HG03175 (cell line): Measurements from ENCODE around the gene HLA-DMB.

Experiments
- ATAC-seq: cut with Tn5 transposase; IDR thresholded peaks from one replicate; pipeline ENCODE4 v1.9.1; 2021; ENCODE audit warnings: mild to moderate bottlenecking, moderate library complexity; ENCODE audit not compliant: unreplicated experiment

Gene HLA-DMB

DNA sequence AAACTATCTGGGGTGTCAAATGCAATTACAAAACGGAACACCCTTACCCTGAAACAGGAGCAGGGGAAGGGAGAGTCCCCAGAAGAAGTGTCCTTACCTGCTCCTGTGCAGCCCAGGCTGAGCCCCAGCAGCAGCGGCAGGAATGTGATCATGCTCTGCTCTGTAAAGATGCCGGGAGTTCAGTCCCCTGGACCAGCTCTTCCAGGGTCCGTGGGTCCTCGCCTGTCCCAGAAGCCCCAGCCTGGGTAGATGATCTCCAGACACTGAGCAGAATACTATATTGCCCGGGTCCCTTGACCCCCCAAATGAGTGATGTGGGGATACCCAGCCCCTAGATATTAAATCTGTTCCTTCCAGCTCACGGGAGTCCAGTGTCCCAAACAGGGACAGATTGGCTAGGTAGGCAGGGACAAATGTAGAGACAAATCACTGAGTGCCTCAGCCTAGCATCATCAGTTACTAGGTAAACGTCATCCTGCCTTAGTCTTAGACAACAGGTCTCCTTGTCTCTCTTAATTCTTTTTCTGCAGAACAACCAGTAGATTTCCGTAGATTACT lies at the start of gene HLA-DMB:
Gene HLA-DMB (minus strand): TSS at position 373 of the 558 bp plus-strand sequence. CDS start 221 bp downstream, at position 152.
- peak; percentile 58 for ATAC-seq

DNA sequence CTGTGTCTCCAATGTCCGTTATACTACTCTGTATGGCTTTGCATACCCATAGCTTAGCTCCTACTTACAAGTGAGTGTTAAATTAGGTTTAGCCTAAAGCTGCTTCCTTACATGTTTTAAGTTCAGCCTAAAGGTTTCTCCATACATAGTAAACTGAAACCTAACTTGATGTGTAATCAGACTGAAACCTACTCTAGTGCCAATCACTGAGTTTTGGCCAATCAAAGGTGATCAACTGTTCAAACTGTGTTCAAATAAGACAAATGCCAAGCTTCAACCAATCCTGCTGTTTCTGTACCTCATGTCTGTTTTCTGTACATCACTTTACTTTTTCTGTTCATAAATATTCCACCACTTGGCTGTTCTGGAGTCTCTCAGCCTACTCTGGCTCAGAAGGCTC lies 48.5 kb upstream of the HLA-DMB start:
- ATAC-seq, result no peak

DNA sequence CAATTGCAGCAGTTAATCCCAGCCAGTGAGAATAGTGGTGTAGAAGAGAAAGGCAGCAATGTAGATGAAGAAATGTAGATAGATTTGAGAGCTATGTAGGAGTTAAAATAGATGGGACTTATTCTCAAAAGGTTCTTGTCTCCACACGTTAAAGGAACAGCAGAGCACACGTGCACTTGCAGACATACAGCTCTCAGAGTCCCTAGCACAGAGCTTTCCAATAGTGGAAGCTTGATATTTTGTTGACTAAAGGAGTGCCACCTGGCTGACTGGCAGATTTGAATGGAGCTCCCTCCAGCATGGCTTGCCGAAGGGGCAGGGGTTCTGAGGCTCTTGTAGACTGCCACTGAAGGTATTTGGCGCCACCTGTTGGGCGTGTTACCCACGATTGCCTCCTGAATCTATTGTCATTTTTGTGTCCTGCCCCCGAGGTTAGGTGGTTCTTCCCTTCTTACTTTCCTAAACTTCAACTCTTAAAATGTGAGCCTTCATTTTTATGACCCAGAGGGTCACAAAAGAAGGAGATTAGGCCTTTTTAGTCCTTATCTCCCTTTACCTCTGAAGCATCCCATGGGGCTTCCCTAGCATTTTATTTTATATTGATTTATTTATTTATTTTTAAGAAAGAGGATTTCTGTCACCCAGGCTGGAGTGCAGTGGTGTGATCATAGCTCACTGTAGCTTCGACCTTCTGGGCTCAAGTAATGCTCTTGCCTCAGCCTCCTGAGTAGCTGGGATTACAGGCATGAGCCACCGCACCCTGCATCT lies 44.0 kb upstream of the HLA-DMB start:
- ATAC-seq, result no peak

DNA sequence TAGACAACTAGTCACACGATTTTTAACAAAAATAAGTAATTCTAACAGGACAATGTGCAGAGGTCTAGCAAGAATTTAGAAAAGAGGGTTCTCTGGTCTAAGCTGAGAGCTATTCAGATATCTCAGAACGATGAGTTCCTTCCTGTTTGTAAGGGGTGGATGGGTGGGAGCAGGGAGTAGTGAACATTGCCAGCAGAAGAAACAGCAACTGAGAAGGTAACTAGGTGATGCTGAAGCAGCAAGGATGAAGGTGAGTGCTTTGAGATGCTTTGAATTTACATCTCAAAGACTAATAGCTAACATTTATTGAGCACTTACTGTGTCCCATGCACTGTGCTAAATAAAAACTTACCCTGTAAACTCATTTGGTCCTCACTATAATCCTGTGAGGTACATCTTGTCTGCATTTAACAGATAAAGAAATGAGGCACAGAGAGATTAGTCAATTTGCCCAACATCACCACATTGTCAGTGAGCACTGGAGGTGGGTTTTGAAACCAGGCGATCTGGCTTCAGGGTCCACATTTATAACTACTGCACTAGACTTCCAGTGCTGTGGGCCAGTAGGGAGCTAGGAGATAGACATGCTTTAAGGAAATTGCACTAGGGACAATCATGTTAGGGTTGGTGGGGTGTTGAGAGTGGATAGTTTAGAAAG lies 43.3 kb upstream of the HLA-DMB start:
- ATAC-seq, result no peak

DNA sequence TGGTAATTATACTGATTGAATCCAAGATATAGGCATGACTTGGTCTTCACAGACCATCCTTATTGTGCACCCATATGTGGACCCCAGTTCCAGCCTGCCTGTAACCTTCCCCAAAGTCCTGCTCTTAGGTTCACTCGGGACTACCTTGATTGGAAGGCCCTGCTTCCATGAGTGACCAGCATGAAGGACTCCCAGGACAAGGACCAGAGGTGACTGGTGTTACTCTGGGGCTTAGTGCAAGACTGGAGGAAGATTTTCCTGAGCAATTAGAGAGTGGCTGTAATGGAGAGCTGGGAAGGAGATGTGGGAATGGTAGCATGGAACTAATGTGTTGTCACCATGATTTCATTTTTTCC lies 42.6 kb upstream of the HLA-DMB start:
- no peak for ATAC-seq

DNA sequence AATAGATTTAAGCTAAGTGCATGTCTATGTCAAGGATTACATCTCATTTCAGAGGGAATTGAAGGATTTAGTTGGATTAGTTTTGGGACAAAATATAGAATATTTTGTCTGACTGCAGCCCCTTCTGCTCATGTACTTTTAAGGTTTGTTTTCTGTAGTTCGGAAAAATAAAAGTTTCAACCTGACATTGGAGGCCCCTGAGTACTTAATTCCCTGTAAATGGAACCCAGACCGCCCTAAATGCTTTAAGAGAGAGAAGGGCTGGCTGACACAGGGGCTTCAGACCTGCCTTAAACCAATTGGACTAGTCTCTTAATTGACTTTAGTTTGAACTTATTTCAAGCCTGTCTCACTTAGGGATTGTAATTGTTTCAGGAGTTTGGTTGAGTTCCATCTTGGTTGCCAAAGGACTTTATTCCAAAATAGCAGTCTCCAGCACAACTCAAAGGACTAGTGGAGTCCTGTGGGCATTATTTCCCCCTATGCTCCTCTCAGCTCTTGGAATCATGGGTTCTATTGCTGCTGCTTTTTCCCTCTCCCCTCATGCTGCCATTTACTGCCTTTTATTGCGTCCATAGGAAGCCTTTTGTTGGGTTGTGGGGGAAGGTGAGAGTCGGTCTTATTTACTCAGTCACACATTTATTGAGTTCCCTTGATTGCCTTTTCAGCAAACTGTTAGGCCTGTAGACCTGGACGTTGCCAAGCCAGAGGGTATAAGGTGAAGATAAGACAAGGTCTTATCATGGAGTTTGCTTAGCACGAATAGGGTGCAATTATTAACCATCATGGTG lies 42.1 kb upstream of the HLA-DMB start:
- ATAC-seq, result no peak

DNA sequence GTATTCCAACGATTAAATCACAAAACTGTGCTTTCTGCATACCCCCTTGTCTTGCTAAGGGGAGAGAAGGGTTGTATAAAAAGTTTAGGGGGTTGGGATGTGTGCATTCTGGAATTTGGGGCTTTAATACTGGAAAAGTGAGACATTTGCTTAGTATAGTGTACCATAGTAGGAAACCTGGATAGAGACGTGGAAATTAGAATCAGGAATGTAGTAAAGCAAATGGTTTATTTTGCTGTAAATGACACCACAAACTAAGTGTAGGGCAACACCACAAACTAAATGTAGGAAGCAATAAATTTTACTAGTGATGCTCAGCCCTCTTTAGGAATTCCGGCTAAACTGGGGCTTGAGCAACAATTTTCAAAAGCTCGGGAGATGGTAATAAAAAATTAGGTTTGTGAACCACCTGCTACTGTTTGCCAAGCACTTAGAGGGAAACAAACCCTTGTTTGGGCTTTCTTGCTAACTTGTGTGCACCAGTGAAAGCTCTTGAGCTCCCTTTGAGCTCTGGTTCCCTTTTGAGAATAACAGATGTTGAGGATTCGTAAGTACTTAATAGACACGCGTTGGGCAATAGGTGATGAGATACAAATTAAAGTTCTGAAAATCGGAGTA lies 41.4 kb upstream of the HLA-DMB start:
- ATAC-seq, result no peak

DNA sequence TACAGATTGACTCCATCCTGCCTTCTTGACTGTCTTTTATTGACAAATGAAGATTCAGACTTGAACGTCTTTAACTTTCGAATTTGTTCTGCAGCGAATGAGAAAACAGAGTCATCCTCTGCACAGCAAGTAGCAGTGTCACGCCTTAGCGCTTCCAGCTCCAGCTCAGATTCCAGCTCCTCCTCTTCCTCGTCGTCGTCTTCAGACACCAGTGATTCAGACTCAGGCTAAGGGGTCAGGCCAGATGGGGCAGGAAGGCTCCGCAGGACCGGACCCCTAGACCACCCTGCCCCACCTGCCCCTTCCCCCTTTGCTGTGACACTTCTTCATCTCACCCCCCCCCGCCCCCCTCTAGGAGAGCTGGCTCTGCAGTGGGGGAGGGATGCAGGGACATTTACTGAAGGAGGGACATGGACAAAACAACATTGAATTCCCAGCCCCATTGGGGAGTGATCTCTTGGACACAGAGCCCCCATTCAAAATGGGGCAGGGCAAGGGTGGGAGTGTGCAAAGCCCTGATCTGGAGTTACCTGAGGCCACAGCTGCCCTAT lies 39.7 kb upstream of the HLA-DMB start:
- no peak for ATAC-seq

DNA sequence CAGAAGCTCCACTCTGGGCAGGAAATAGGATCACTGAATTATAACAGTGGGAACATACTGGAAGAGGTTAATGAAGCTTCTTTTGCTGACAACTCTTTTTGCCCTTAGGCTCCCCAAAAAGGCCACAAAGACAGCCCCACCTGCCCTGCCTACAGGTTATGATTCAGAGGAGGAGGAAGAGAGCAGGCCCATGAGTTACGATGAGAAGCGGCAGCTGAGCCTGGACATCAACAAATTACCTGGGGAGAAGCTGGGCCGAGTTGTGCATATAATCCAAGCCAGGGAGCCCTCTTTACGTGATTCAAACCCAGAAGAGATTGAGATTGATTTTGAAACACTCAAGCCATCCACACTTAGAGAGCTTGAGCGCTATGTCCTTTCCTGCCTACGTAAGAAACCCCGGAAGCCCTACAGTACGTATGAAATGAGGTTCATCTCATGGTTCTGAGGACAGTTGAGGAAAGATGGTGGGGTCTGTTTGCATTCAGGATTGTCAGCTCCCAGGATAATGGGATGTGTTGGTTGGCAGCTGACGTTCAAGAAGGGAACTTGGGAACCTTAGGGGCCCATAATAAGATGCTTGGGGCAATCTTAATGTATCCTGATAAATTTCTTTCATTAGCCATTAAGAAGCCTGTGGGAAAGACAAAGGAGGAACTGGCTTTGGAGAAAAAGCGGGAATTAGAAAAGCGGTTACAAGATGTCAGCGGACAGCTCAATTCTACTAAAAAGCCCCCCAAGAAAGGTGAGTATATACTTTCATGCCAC lies 39.1 kb upstream of the HLA-DMB start:
- ATAC-seq, result no peak

DNA sequence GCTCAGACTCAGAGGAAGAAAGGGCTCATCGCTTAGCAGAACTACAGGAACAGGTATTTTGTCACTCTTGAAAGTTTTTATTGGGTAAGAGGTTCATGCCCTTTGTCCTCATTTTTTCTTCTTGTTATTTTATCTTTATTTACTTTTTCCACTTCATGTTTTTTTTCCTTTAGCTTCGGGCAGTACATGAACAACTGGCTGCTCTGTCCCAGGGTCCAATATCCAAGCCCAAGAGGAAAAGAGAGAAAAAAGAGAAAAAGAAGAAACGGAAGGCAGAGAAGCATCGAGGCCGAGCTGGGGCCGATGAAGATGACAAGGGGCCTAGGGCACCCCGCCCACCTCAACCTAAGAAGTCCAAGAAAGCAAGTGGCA lies 37.1 kb upstream of the HLA-DMB start:
- no peak for ATAC-seq

DNA sequence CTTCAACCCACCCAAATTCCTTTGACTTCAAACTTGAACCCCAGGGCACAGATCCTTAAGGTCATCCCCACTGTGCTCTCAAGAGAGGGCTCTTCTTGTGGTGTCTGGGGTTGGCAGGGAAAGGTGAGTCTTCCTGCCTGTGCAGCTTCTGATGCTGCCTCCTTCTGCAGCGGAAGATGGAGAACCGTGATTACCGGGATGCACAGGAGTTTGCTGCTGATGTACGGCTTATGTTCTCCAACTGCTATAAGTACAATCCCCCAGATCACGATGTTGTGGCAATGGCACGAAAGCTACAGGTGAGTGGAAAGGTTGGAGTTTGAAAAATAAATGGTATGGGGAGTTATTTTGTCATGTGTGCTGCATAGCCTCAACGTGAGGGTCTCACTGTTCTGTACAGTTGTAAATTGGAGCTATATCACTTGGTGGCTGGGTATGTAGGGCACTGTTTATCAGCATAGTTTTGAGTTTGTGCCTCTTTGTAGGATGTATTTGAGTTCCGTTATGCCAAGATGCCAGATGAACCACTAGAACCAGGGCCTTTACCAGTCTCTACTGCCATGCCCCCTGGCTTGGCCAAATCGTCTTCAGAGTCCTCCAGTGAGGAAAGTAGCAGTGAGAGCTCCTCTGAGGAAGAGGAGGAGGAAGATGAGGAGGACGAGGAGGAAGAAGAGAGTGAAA lies 36.6 kb upstream of the HLA-DMB start:
- ATAC-seq, result no peak

DNA sequence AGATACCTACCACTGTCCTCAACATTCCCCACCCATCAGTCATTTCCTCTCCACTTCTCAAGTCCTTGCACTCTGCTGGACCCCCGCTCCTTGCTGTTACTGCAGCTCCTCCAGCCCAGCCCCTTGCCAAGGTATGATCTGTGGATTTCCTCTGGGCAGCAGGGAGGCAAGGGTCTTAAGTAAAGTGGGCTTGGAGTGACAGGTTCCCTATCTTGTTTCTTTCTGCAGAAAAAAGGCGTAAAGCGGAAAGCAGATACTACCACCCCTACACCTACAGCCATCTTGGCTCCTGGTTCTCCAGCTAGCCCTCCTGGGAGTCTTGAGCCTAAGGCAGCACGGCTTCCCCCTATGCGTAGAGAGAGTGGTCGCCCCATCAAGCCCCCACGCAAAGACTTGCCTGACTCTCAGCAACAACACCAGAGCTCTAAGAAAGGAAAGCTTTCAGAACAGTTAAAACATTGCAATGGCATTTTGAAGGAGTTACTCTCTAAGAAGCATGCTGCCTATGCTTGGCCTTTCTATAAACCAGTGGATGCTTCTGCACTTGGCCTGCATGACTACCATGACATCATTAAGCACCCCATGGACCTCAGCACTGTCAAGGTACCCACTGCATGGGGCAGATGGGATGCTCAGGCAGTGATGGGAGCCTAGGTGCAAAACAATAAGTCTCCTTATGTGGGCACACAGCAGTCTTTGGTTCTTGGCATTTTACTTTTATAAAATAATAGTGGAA lies 35.7 kb upstream of the HLA-DMB start:
- ATAC-seq, result no peak

DNA sequence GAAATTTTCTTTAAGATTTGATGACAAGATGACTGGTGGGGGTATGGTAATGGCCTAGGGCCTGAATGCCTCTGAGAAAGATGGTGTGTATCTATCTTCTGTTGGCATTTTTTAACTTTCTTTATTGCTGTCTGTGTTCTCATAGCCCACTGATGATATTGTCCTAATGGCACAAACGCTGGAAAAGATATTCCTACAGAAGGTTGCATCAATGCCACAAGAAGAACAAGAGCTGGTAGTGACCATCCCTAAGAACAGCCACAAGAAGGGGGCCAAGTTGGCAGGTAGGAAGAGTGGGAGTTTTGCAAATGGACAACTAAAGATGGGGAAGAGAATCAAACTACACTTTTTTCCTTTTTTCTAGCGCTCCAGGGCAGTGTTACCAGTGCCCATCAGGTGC lies 35.1 kb upstream of the HLA-DMB start:
- ATAC-seq, result no peak

DNA sequence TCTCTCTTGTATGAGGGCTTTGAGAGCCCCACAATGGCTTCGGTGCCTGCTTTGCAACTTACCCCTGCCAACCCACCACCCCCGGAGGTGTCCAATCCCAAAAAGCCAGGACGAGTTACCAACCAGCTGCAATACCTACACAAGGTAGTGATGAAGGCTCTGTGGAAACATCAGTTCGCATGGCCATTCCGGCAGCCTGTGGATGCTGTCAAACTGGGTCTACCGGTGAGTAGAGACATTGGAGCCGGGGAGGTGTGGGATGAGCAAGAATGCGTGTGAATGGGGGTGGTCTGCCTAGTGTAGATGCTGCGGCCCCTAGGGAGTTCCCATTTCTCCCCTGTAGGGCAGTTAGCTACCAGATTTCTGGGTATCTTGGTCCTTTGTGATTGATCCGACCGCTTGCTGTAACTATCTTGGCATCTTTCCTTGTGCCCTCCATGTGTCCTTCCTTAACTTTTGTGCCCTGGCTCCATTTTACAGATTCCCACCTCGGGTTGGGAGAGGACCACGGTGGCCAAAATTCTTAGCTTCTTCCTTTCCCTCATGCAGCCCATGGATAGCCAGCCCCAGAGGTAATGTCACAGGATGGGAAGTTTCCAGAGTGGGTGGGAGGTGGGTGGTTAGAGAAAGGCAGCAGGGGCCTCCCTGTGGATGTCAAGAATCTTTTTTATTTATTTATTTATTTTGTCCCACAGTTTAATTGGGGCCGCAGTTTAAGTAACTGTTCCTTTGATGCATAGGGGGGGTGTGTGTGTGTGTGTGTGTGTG lies 33.9 kb upstream of the HLA-DMB start:
- ATAC-seq, result no peak

DNA sequence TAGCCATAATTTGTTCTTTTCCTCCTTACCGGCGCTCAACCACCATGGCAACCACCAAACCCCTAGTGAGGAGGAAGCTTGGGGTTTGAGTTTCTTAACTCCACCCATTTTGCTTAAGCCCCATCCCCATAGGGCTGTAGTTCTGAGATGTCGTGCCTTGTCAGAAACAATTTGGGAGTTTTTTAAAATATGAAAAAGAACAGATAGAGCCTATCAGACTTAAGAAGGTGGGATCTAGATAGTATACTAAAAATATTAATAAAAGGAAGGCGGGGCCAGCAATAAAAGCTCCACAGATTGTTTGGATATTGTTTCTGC lies 33.1 kb upstream of the HLA-DMB start:
- ATAC-seq, result no peak

DNA sequence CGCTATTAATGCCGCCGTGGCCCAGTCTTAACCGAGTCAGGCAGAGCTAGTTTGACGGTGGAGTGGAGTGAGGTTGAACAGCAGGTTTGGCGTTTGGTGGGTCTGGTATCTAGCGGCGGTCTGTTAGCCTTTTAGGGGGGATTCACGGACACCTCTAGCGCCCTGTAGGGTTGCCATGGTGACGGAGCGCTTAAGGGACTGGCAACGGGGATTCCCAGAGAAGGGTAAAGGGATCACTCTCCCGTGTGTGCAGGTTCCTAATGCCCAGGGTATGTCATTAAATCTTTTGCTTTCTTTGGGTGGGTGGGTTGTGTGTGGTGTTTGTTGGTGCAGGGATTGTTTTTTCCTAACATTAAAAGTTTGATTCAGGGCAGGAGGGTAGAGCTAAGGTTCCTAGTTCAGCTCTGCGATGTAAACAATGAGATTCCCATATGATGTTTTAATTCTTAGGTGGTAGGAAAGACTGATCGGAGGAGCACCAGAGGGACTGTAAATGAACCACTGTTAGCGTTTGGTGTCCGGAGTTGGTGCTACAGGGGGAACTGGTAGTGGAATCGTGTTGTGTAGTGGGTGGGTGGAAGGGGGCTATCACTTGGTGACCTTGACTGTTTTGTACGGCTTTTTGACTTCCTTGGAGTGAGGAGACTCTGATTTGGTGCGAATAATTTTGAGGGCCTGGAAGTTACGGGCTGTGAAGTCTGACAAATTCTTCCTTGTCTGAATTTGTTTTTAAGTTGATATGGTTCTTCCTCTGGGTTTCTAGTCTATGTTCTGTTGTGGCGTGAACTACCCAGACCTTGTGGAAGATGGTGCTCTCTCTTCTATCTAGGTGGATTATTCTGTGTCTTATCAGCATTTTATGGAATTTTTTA lies 32.6 kb upstream of the HLA-DMB start:
- no peak for ATAC-seq

DNA sequence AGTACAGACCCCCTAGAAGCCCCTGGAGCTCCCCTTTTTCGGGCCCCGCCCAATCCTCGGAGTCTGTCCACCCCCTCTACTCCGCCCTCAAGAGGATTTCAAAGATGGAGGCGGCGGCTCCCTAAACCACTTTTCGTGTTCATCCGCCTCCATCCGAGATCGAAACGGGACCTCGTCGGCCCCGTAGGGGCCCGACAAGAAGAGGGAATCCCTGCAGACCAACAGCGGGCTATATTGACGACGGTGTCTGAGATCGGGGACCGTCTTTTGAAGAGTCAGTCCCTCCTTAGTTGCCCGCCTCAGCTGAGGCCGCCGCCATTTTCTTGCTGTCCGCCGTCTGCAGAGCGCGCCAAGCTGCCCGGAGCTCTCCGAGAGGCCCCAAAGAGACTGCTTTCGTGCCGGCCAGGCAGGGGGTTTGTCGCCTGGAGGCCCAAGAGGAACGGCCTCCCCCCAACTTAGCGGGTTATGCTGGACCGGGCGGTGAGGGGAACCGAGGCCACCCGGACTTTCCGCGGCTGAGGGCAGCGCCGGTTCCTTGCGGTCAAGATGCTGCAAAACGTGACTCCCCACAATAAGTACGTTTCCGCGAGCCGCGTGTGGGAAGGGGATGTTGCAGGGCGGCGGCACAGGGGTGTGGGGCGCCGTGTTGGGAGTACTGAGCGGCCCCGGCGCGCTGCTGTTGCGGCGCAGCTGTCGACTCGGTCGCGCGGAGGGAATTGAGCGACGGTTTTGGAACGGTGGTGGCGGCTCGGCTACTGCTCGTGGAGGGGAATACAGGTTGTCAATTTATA lies 31.7 kb upstream of the HLA-DMB start:
- no peak for ATAC-seq
